Neuron (in vitro differentiated cells): ENCODE results near the gene SRR.
"Not testable (repeated sequence)": the region's sequence is repeated elsewhere in the genome, so short reads cannot be mapped to it uniquely, and the experiment has no call there.

Experiments used
- H2AFZ ChIP-seq: one replicate; pipeline ENCODE4 v1.6.1; 2013; ENCODE audit warnings: low read depth, mild to moderate bottlenecking, inconsistent platforms, low read length, moderate library complexity
- H3K27me3 ChIP-seq: one replicate; pipeline ENCODE4 v1.6.1; 2013; ENCODE audit warnings: low read length; ENCODE audit not compliant: insufficient read depth
- H3K36me3 ChIP-seq: one replicate; pipeline ENCODE4 v1.6.1; 2013; ENCODE audit warnings: low read length; ENCODE audit not compliant: insufficient read depth
- H3K4me1 ChIP-seq: one replicate; pipeline ENCODE4 v1.6.1; 2013; ENCODE audit warnings: low read length; ENCODE audit not compliant: insufficient read depth
- H3K4me3 ChIP-seq: 2 replicates; pipeline ENCODE4 v1.5.1; 2013; ENCODE audit warnings: mild to moderate bottlenecking, low read length, moderate library complexity
- H3K9me3 ChIP-seq: one replicate; pipeline ENCODE4 v1.6.1; 2013; ENCODE audit warnings: low read length

Gene SRR

GRCh38 chr17:2303204-2304188 lies at the start of gene SRR, which contains the start of gene SMG6:
Gene SRR (plus strand): TSS chr17:2303950. CDS start chr17:2315561, 11,611 bp downstream.
Gene SMG6 (minus strand): TSS chr17:2303785. CDS start chr17:2303720, 65 bp downstream.
- Histone ChIP-seq H3K9me3 (peaks cover 13% of the 10 kb centered on the region), H3K4me1 (peaks cover 4% of the 10 kb centered on the region), H3K36me3 (peaks cover 32% of the 10 kb centered on the region), H3K4me3 (peak within 1 kb of the TSS; percentile 94), H2AFZ (peak within 1 kb of the TSS; percentile 37), H3K27me3 (no peaks in the 10 kb centered on the region)

- not testable (repeated sequence) for H2AFZ ChIP-seq, H3K27me3 ChIP-seq, H3K9me3 ChIP-seq, H3K4me1 ChIP-seq, H3K4me3 ChIP-seq
- H3K36me3 ChIP-seq = peaks cover 36% of the 10 kb centered on the region
Measured at GRCh38 chr17:2258830-2259229, 44.9 kb upstream of the SRR start.

GRCh38 chr17:2259769-2260536 lies 43.8 kb upstream of the SRR start:
- H2AFZ ChIP-seq = no peak overlapping the region
- peaks cover 2% of the 10 kb centered on the region for H3K9me3 ChIP-seq
- peaks cover 33% of the 10 kb centered on the region for H3K36me3 ChIP-seq
- no peak overlapping the region for H3K4me3 ChIP-seq
- H3K4me1 ChIP-seq = no peaks in the 10 kb centered on the region
- H3K27me3 ChIP-seq = no peaks in the 10 kb centered on the region

GRCh38 chr17:2262135-2262587 lies 41.6 kb upstream of the SRR start:
- H2AFZ ChIP-seq = no peak overlapping the region
- H3K4me1 ChIP-seq = no peaks in the 10 kb centered on the region
- H3K36me3 ChIP-seq = peaks cover 40% of the 10 kb centered on the region

GRCh38 chr17:2263183-2264066 lies 40.3 kb upstream of the SRR start:
- H2AFZ ChIP-seq = no peak overlapping the region
- H3K4me1 ChIP-seq = no peaks in the 10 kb centered on the region
- H3K9me3 ChIP-seq = no peaks in the 10 kb centered on the region
- H3K4me3 ChIP-seq = no peak overlapping the region
- peaks cover 43% of the 10 kb centered on the region for H3K36me3 ChIP-seq
- H3K27me3 ChIP-seq = no peaks in the 10 kb centered on the region

More at GRCh38 chr17:2262135-2262587, 41.6 kb upstream of the SRR start:
- no peak overlapping the region for H3K4me3 ChIP-seq
- H3K27me3 ChIP-seq = no peaks in the 10 kb centered on the region
- no peaks in the 10 kb centered on the region for H3K9me3 ChIP-seq

- Histone ChIP-seq H3K27me3 (no peaks in the 10 kb centered on the region), H3K4me3 (no peak overlapping the region), H3K36me3 (peaks cover 43% of the 10 kb centered on the region), H3K4me1 (no peaks in the 10 kb centered on the region), H2AFZ (no peak overlapping the region), H3K9me3 (no peaks in the 10 kb centered on the region)
Measured at GRCh38 chr17:2264067-2264860, 39.5 kb upstream of the SRR start.

GRCh38 chr17:2265166-2265565 lies 38.6 kb upstream of the SRR start:
- H2AFZ ChIP-seq, H3K27me3 ChIP-seq, H3K4me1 ChIP-seq, H3K9me3 ChIP-seq, H3K4me3 ChIP-seq: not testable (repeated sequence)
- peaks cover 47% of the 10 kb centered on the region for H3K36me3 ChIP-seq

- no peaks in the 10 kb centered on the region for H3K27me3 ChIP-seq
- no peaks in the 10 kb centered on the region for H3K4me1 ChIP-seq
- H2AFZ ChIP-seq = no peak overlapping the region
- H3K9me3 ChIP-seq = no peaks in the 10 kb centered on the region
- no peak overlapping the region for H3K4me3 ChIP-seq
- H3K36me3 ChIP-seq = peaks cover 52% of the 10 kb centered on the region
Measured at GRCh38 chr17:2266045-2266864, 37.5 kb upstream of the SRR start.

- Histone ChIP-seq H3K4me3 (no peak overlapping the region), H3K4me1 (no peaks in the 10 kb centered on the region), H2AFZ (no peak overlapping the region), H3K9me3 (no peaks in the 10 kb centered on the region), H3K27me3 (no peaks in the 10 kb centered on the region), H3K36me3 (peaks cover 47% of the 10 kb centered on the region)
Measured at GRCh38 chr17:2266865-2267228, 36.9 kb upstream of the SRR start.

- Histone ChIP-seq H3K27me3 (no peaks in the 10 kb centered on the region), H3K4me3 (no peak overlapping the region), H2AFZ (no peak overlapping the region), H3K9me3 (no peaks in the 10 kb centered on the region), H3K36me3 (peaks cover 41% of the 10 kb centered on the region), H3K4me1 (no peaks in the 10 kb centered on the region)
Measured at GRCh38 chr17:2267354-2267753, 36.4 kb upstream of the SRR start.

- H3K4me1 ChIP-seq = no peaks in the 10 kb centered on the region
- no peak overlapping the region for H2AFZ ChIP-seq
- H3K9me3 ChIP-seq = no peaks in the 10 kb centered on the region
- no peaks in the 10 kb centered on the region for H3K27me3 ChIP-seq
- H3K4me3 ChIP-seq = no peak overlapping the region
- peaks cover 51% of the 10 kb centered on the region for H3K36me3 ChIP-seq
Measured at GRCh38 chr17:2271985-2272702, 31.6 kb upstream of the SRR start.
